HG02943 (cell line): ENCODE measurements around the gene WDR7.
A peak's percentile ranks its signal among the peaks of the same experiment; 100 is the strongest.

Source experiments
- ATAC-seq: cut with Tn5 transposase; IDR thresholded peaks from one replicate; pipeline ENCODE4 v1.9.1; 2021; ENCODE audit warnings: mild to moderate bottlenecking, low read depth, moderate library complexity; ENCODE audit not compliant: unreplicated experiment

Gene WDR7

GRCh38 chr18:56650944-56651770, at the start of gene WDR7:
Gene WDR7 (plus strand): TSS chr18:56651359. CDS start chr18:56672516, 21,157 bp downstream.
- ATAC-seq = peak; percentile 99

GRCh38 chr18:56606618-56607017, 44.5 kb upstream of the WDR7 start:
- no peak for ATAC-seq

GRCh38 chr18:56615738-56616520, 35.2 kb upstream of the WDR7 start:
- ATAC-seq = no peak

- ATAC-seq = no peak
Observed at GRCh38 chr18:56627991-56628390, 23.2 kb upstream of the WDR7 start.

GRCh38 chr18:56632070-56633022, 18.8 kb upstream of the WDR7 start:
- ATAC-seq = no peak

- no peak for ATAC-seq
Observed at GRCh38 chr18:56635007-56635406, 16.2 kb upstream of the WDR7 start.

GRCh38 chr18:56637176-56637575, 14.0 kb upstream of the WDR7 start:
- ATAC-seq = no peak

- ATAC-seq = peak; percentile 8
Observed at GRCh38 chr18:56637711-56638231, 13.4 kb upstream of the WDR7 start.

GRCh38 chr18:56638232-56639103, 12.7 kb upstream of the WDR7 start, which contains the start of gene TXNL1:
Gene TXNL1 (minus strand): TSS chr18:56638592. CDS start chr18:56638440, 152 bp downstream.
- peak; percentile 90 for ATAC-seq

- no peak for ATAC-seq
Observed at GRCh38 chr18:56639104-56639381, 12.1 kb upstream of the WDR7 start.

- no peak for ATAC-seq
Observed at GRCh38 chr18:56639571-56639970, 11.6 kb upstream of the WDR7 start.

- no peak for ATAC-seq
Observed at GRCh38 chr18:56641714-56642337, 9.3 kb upstream of the WDR7 start.

GRCh38 chr18:56643381-56643780, 7.8 kb upstream of the WDR7 start:
- ATAC-seq = no peak

GRCh38 chr18:56645415-56646016, 5.6 kb upstream of the WDR7 start:
- no peak for ATAC-seq

- no peak for ATAC-seq
Observed at GRCh38 chr18:56647071-56647470, 4.1 kb upstream of the WDR7 start.

GRCh38 chr18:56647951-56648893, 2.9 kb upstream of the WDR7 start:
- no peak for ATAC-seq

- no peak for ATAC-seq
Observed at GRCh38 chr18:56649996-56650395, 1.2 kb upstream of the WDR7 start.

GRCh38 chr18:56651771-56652092, 573 bp downstream of the WDR7 start:
- no peak for ATAC-seq
